HG02763 (cell line): Measurements from ENCODE around the gene PHLDA2.

Experiments
- ATAC-seq: cut with Tn5 transposase; IDR thresholded peaks from one replicate; pipeline ENCODE4 v1.9.1; 2021; ENCODE audit warnings: mild to moderate bottlenecking, moderate library complexity; ENCODE audit not compliant: unreplicated experiment

PHLDA2 gene

GRCh38 chr11:2928605-2929530, at the start of gene PHLDA2:
PHLDA2 (minus strand) TSS chr11:2929420; CDS start chr11:2929364, 56 bp downstream.
- ATAC-seq, result no peak

- ATAC-seq, result no peak
Measured at GRCh38 chr11:2977113-2977512, 47.9 kb upstream of the PHLDA2 start.

- ATAC-seq, result no peak
Measured at GRCh38 chr11:2976294-2977063, 47.3 kb upstream of the PHLDA2 start.

- no peak for ATAC-seq
Measured at GRCh38 chr11:2975594-2975993, 46.4 kb upstream of the PHLDA2 start.

GRCh38 chr11:2974272-2974671, 45.1 kb upstream of the PHLDA2 start:
- no peak for ATAC-seq

- ATAC-seq, result no peak
Measured at GRCh38 chr11:2968341-2968900, 39.2 kb upstream of the PHLDA2 start.

- no peak for ATAC-seq
Measured at GRCh38 chr11:2964782-2965181, 35.6 kb upstream of the PHLDA2 start.

GRCh38 chr11:2963761-2964160, 34.5 kb upstream of the PHLDA2 start:
- no peak for ATAC-seq

GRCh38 chr11:2963112-2963754, 34.0 kb upstream of the PHLDA2 start:
- no peak for ATAC-seq

- ATAC-seq, result no peak
Measured at GRCh38 chr11:2961080-2961479, 31.9 kb upstream of the PHLDA2 start.

GRCh38 chr11:2960139-2960538, 30.9 kb upstream of the PHLDA2 start:
- ATAC-seq, result no peak

GRCh38 chr11:2958251-2958650, 29.0 kb upstream of the PHLDA2 start:
- no peak for ATAC-seq

GRCh38 chr11:2955906-2956476, 26.8 kb upstream of the PHLDA2 start:
- ATAC-seq, result no peak

- ATAC-seq, result no peak
Measured at GRCh38 chr11:2954263-2954662, 25.0 kb upstream of the PHLDA2 start.

GRCh38 chr11:2952290-2952689, 23.1 kb upstream of the PHLDA2 start:
- ATAC-seq, result no peak

- no peak for ATAC-seq
Measured at GRCh38 chr11:2951231-2952110, 22.3 kb upstream of the PHLDA2 start.

- ATAC-seq, result no peak
Measured at GRCh38 chr11:2950825-2951224, 21.6 kb upstream of the PHLDA2 start.

GRCh38 chr11:2949920-2950319, 20.7 kb upstream of the PHLDA2 start:
- no peak for ATAC-seq

GRCh38 chr11:2947744-2948143, 18.5 kb upstream of the PHLDA2 start:
- no peak for ATAC-seq

GRCh38 chr11:2945757-2946287, 16.6 kb upstream of the PHLDA2 start:
- no peak for ATAC-seq
